HepG2 (cell line): ENCODE data around the gene WDR20. TPM values are rescaled to one million over a fixed set of nuclear protein-coding genes. Genes with fewer than 3 reads are reported as not detected.

ENCODE experiments used
- ATAC-seq: fragments of 200-7000 bp; cut with Tn5 transposase; 3 replicates; pipeline ENCODE4 v1.9.1; 2020; ENCODE audit warnings: mild to moderate bottlenecking, moderate library complexity
- BruUV-seq: library from RNA; stranded (reverse); fragments of 400-500 nt; replicated peaks from 2 replicates; lab custom pipeline; 2021; lab: Mats Ljungman, UMichigan
- CTCF ChIA-PET: fragments of 300-600 bp; formaldehyde crosslinking; extraction: SDS; loops from one replicate; lab custom pipeline; 2021; ENCODE audit warnings: low total read pairs, inconsistent platforms, low intra/inter-chr PET ratio; lab: Yijun Ruan, JAX
- POLR2A ChIA-PET: fragments of 350-600 bp; sonication (Branson Sonifier 250); formaldehyde crosslinking; loops from one replicate; lab custom pipeline; 2020; ENCODE audit warnings: antibody characterized with exemption, inconsistent platforms; lab: Yijun Ruan, JAX
- DNase-seq: peaks from one replicate; pipeline ENCODE4 v3.0.0-alpha.2; 2015; ENCODE audit warnings: low spot score
- FAIRE-seq: peaks from 3 replicates; lab custom pipeline; 2011; peaks lifted over from hg19 to GRCh38; lab: Jason Lieb, UNC
- H2AFZ ChIP-seq: one replicate; pipeline ENCODE4 v1.6.1; 2011; ENCODE audit warnings: low read length, inconsistent platforms
- H3K27ac ChIP-seq: fragments of 300-600 bp; 3 replicates; pipeline ENCODE4 v1.8.0; 2011; ENCODE audit warnings: mixed run types, mild to moderate bottlenecking, mixed read lengths, low read length, inconsistent platforms; ENCODE audit not compliant: insufficient read depth; ENCODE audit errors: extremely low read length
- H3K27me3 ChIP-seq, 2 experiments: fragments of 200-600 bp in 1 of 2; 2 replicates in 1 of 2; 3 replicates in 1 of 2; pipeline versions ENCODE4 v1.6.0 to v1.8.0; 2011; ENCODE audit warnings: low read length in 2 of 2, mild to moderate bottlenecking in 2 of 2, moderate library complexity in 2 of 2, inconsistent platforms in 1 of 2; ENCODE audit not compliant: insufficient read depth in 2 of 2, control insufficient read depth in 1 of 2
- H3K36me3 ChIP-seq, 2 experiments: fragments of 200-600 bp in 1 of 2; replicated peaks in 1 of 2; 2 replicates in 1 of 2; 3 replicates in 1 of 2; pipeline versions ENCODE4 v1.5.1 to v1.8.0; 2011; ENCODE audit warnings: low read length in 2 of 2, inconsistent platforms in 1 of 2; ENCODE audit not compliant: insufficient read depth in 2 of 2, control insufficient read depth in 1 of 2
- H3K4me1 ChIP-seq: 2 replicates; pipeline ENCODE4 v1.5.1; 2012; ENCODE audit warnings: low read length, inconsistent platforms; ENCODE audit not compliant: insufficient read depth
- H3K4me2 ChIP-seq: 2 replicates; pipeline ENCODE4 v1.6.0; 2011; ENCODE audit warnings: low read depth, low read length, inconsistent platforms
- H3K4me3 ChIP-seq, 3 experiments: fragments of 200-600 bp in 1 of 3; sonication (generic), shearing (Covaris generic) in 1 of 3; replicated peaks in 1 of 3; 2 replicates each; pipeline ENCODE4 v1.5.1; 2011 to 2016; ENCODE audit warnings: low read length in 3 of 3, inconsistent platforms in 2 of 3, low read depth in 2 of 3, mild to moderate bottlenecking in 2 of 3, control low read depth in 1 of 3, mixed read lengths in 1 of 3; ENCODE audit not compliant: insufficient read depth in 1 of 3
- H3K79me2 ChIP-seq: one replicate; pipeline ENCODE4 v1.6.1; 2011; ENCODE audit warnings: low read length, inconsistent platforms; ENCODE audit not compliant: insufficient read depth
- H3K9ac ChIP-seq: 2 replicates; pipeline ENCODE4 v1.6.0; 2011; ENCODE audit warnings: mild to moderate bottlenecking, low read depth, low read length, inconsistent platforms; ENCODE audit not compliant: insufficient read depth
- H3K9me3 ChIP-seq: 2 replicates; pipeline ENCODE4 v1.5.1; 2012; ENCODE audit warnings: mild to moderate bottlenecking, low read length
- H4K20me1 ChIP-seq: 2 replicates; pipeline ENCODE4 v1.6.0; 2011; ENCODE audit warnings: inconsistent platforms, mild to moderate bottlenecking, low read length, moderate library complexity; ENCODE audit not compliant: insufficient read depth
- CREM ChIP-seq, 2 experiments: sonication (generic) in 1 of 2; formaldehyde crosslinking in 1 of 2; IDR thresholded peaks; 2 replicates each; pipeline versions ENCODE4 v1.4.0 to v1.6.1; 2016 to 2020; ENCODE audit warnings: antibody characterized with exemption in 1 of 2, mild to moderate bottlenecking in 1 of 2, missing genetic modification reagents in 1 of 2
- GABPA ChIP-seq, 2 experiments: IDR thresholded peaks; 2 replicates each; pipeline ENCODE4 v1.6.1; 2011 to 2016; ENCODE audit warnings: low read depth in 2 of 2, low read length in 1 of 2, missing biosample characterization in 1 of 2, missing genetic modification characterization in 1 of 2
- HBP1 ChIP-seq: IDR thresholded peaks from 2 replicates; pipeline ENCODE4 v1.6.1; 2016; ENCODE audit warnings: low read depth, control low read depth
- MAFF ChIP-seq: IDR thresholded peaks from 2 replicates; pipeline ENCODE4 v1.6.1; 2011; ENCODE audit warnings: low read depth, low read length, improper control_type of control experiment
- MEIS2 ChIP-seq: sonication (generic); formaldehyde crosslinking; IDR thresholded peaks from 2 replicates; pipeline ENCODE4 v1.9.0; 2021; ENCODE audit warnings: mild to moderate bottlenecking, missing genetic modification reagents
- RXRB ChIP-seq: IDR thresholded peaks from 2 replicates; pipeline ENCODE4 v1.6.1; 2016; ENCODE audit warnings: borderline replicate concordance, missing genetic modification reagents, missing compliant biosample characterization
- TMF1 ChIP-seq: sonication (generic); formaldehyde crosslinking; IDR thresholded peaks from 2 replicates; pipeline ENCODE4 v1.8.1; 2022; ENCODE audit warnings: low read depth, missing genetic modification reagents
- ZBTB8A ChIP-seq: sonication (generic); formaldehyde crosslinking; IDR thresholded peaks from 2 replicates; pipeline ENCODE4 v1.4.0; 2020; ENCODE audit warnings: mild to moderate bottlenecking, low read depth, missing genetic modification reagents, borderline replicate concordance
- ZC3H13 ChIP-seq: sonication (generic); formaldehyde crosslinking; IDR thresholded peaks from 2 replicates; pipeline ENCODE4 v1.8.1; 2023; ENCODE audit warnings: mild to moderate bottlenecking, missing genetic modification reagents, moderate library complexity
- ZNF33B ChIP-seq: sonication (generic); formaldehyde crosslinking; IDR thresholded peaks from 2 replicates; pipeline ENCODE4 v1.5.1; 2020; ENCODE audit warnings: mild to moderate bottlenecking, missing genetic modification reagents
- ZNF562 ChIP-seq: sonication (generic); formaldehyde crosslinking; IDR thresholded peaks from 2 replicates; pipeline ENCODE4 v1.8.0; 2022; ENCODE audit warnings: missing genetic modification reagents, borderline replicate concordance
- WGBS: methylation state at CpG from one replicate; pipeline ENCODE4 v1.1.6; 2017; ENCODE audit warnings: low lambda C conversion rate; 5-methylcytosine and 5-hydroxymethylcytosine counted together
- in situ Hi-C: cut with HindIII; loops from 2 replicates; pipeline ENCODE4 v1.10.0; 2017; ENCODE audit warnings: low pct_unique_long_range_greater_than_20kb; ENCODE audit not compliant: extremely low pct_ligation_motif_present
- intact Hi-C: fragments of 100-400 bp; cut with micrococcal nuclease; formaldehyde crosslinking; loops from one replicate; pipeline ENCODE4 v1.10.0; 2022; ENCODE audit not compliant: unreplicated experiment
- polyA plus RNA-seq, 8 experiments: library from polyadenylated mRNA; depleted of rRNA in 3 of 8; stranded (reverse) in 7 of 8; unstranded in 1 of 8; fragments of >200 nt; fragmentation: Illumina TruSeq in 4 of 8; extraction: Trizol in 4 of 8; gene quantifications; 2 replicates each; pipeline versions ENCODE4 v1.2.1 to v1.2.3, GENCODE V29; 2011 to 2016; ENCODE audit warnings: low read depth in 4 of 8, missing spikeins in 1 of 8, mixed read lengths in 1 of 8; ENCODE audit not compliant: insufficient read depth in 1 of 8
- total RNA-seq, 5 experiments: library from RNA; depleted of rRNA; stranded (reverse); fragments of >200 nt; fragmentation: Illumina TruSeq; extraction: Trizol; gene quantifications; 2 replicates each; pipeline ENCODE4 v1.2.3, GENCODE V29; 2016; ENCODE audit warnings: low read depth in 1 of 5

WDR20 gene
- total and polyA plus RNA-seq, 2 of the 13 experiments (the other 11 are each of a cell fraction or from before 2014, with no cell fraction given), result 10.4 to 23.2 TPM

DNA sequence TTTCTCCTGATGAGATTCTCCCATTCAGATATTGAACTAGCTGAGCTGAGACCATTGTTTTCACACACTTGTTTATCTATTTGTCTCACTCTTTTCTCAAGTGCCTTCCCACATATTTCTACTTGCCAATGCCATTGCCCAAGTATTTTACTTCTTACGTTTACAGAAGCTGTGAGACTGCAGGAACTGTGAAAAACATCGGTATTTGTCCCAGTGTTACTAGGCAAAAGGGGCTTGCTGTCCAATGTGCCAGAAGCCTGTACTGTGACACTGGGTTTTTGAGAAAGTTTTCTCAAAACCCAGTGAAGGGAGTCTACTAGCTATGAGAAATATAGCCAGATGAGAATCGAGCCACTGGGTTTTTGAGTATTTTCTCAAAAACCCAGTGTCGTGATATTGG, 37.5 kb downstream of the WDR20 start:
- H3K4me2 ChIP-seq, result no peak overlapping the region
- no peaks in the 10 kb centered on the region; the same call in 1 of the 2 replicates for H4K20me1 ChIP-seq
- no peak for ATAC-seq
- 94% methylated on average over 4 of the region's 4 CpGs for WGBS
- no TSS peak for BruUV-seq
- ChIA-PET CTCF (no interaction called here), POLR2A (interaction anchor here (0.6 kb wide), 1 partner anchor 11 kb away, joined by 4 read pairs; no protein-coding TSS in a partner anchor)
- in situ Hi-C loops (no loop called here), intact Hi-C loops (no loop called here)
- FAIRE-seq, result no peak
- H3K27ac ChIP-seq, result no peak overlapping the region
- H3K27me3 ChIP-seq, result no peaks in the 10 kb centered on the region
- no peaks in the 10 kb centered on the region; a peak in 2 of 5 replicates for H3K36me3 ChIP-seq
- H3K9me3 ChIP-seq, result no peaks in the 10 kb centered on the region
- peaks cover 6% of the 10 kb centered on the region for H3K4me1 ChIP-seq
- TF ChIP-seq MAFF (no peak), HBP1 (CRISPR knock-in tag) (no peak), ZBTB8A (CRISPR knock-in tag) (no peak), CREM (IDR thresholded peaks at IDR 0.05) (no peak), CREM (CRISPR knock-in tag; IDR thresholded peaks at IDR 0.05) (no peak), GABPA (IDR thresholded peaks at IDR 0.05; ENCODE audit: low read depth, low read length) (no peak), GABPA (CRISPR knock-in tag; IDR thresholded peaks at IDR 0.05; ENCODE audit: low read depth) (no peak), ZC3H13 (CRISPR knock-in tag) (no peak)
- TF ChIP-seq, all 625 proteins: peak for 0
- H3K9ac ChIP-seq, result no peak overlapping the region
- no peak for DNase-seq
- H3K79me2 ChIP-seq, result peaks cover 47% of the 10 kb centered on the region
- H3K4me3 ChIP-seq, result no peak overlapping the region
- no peak overlapping the region for H2AFZ ChIP-seq

DNA sequence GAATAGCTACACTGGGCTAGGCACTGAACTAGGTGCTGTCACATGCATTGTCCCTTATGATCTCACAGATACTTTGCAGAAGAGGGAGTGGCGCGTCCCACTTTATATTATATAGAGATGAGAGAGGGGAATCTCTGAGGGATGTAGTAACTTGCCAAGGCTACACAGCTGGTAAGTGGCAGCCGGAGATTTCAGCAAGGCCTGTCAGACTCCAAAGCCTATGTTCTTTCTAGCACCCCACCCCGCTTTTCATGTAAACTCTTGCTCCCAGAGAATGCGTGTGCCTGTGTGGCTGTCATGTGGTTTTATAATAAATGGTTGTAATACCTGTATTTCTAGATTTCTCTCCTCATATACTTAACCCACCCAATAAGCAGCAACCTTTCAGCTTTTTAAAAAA, 39.1 kb downstream of the WDR20 start:
- ChIA-PET POLR2A (no interaction called here), CTCF (no interaction called here)
- ATAC-seq (no peak), FAIRE-seq (no peak), DNase-seq (no peak)
- Histone ChIP-seq H3K4me2 (no peak overlapping the region), H3K4me1 (peaks cover 6% of the 10 kb centered on the region), H3K9me3 (no peaks in the 10 kb centered on the region), H3K9ac (no peak overlapping the region), H2AFZ (no peak overlapping the region), H3K27ac (no peak overlapping the region), H3K36me3 (no peaks in the 10 kb centered on the region; a peak in 3 of 5 replicates), H3K27me3 (no peaks in the 10 kb centered on the region), H4K20me1 (no peaks in the 10 kb centered on the region; the same call in 1 of the 2 replicates), H3K4me3 (no peak overlapping the region), H3K79me2 (peaks cover 62% of the 10 kb centered on the region)
- intact Hi-C loops, result no loop called here
- TF ChIP-seq ZNF562 (CRISPR knock-in tag), result no peak
- TF ChIP-seq TMF1, result no peak
- TF ChIP-seq ZNF33B, result no peak
- TF ChIP-seq RXRB (CRISPR knock-in tag), result no peak
- TF ChIP-seq MEIS2 (CRISPR knock-in tag), result no peak
- in situ Hi-C loops, result no loop called here
- WGBS, result 97% methylated on average over 5 of the region's 5 CpGs
- no TSS peak for BruUV-seq
